ENCODE results near the gene CDK9. TPM values are rescaled to one million over a fixed set of nuclear protein-coding genes. Genes with fewer than 3 reads are reported as not detected.

CDK9 gene
- total and polyA plus RNA-seq, 11 donors: 26.2 to 60.3 (median 40.2) TPM

DNA sequence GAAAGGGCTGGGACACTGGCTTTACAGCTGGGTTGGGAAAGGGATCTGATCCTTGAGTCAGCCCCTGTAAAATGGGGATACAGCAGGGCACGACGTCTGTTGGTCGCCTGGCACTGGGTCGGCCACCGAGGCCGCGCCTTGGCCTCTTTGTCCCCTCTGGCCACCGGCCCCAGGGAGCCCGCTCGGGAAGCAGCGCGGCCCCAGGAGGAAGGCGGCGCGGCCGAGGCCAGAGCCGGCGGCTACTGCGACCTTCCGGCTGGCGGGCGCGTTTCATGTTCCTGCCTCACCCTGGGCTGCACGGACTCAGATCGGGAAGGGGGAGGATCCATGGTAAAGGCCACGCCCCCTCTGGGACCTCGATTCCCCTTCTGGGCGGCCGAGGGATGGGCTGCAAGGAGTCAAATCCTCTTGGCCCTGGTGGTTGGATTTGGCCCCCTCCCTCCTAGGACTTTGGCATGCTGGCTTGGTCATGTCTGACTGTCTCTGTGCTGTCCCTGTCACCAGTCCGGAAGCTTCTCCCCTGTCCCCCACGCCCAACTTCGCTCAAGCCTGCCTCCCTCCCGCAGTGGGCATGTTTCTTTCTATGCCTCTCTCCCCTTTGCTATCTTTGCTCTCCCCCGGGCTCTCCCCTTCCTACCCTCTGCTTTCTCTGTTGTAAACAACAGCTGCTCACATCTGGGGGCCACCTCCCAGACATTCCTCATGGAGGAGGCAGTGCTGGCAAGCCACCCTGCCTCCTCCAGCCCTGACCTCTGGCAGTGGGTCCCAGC lies 42.6 kb downstream of the CDK9 start:
- no peaks in the 10 kb centered on the region for H3K9me3 ChIP-seq
- intact Hi-C loops (cut with DNase I): loop anchor here in 7 of 10 donors (2.0 to 5.0 kb wide), 4 partner anchors 30 to 40 kb away; no protein-coding TSS in a partner anchor
- H3K4me1 ChIP-seq: peaks cover 12 to 84% (median 61%) of the 10 kb centered on the region in 12 donors
- H3K27me3 ChIP-seq: no peaks in the 10 kb centered on the region
- H3K36me3 ChIP-seq: peaks cover 0 to 84% (median 48%) of the 10 kb centered on the region in 9 donors
- peak; percentile 92 to 95 (median 93) for DNase-seq
- TF ChIP-seq POLR2A (IDR thresholded peaks at IDR 0.05): peak in 1 of 2 donors; percentile 87
- TF ChIP-seq, protein P1, sequence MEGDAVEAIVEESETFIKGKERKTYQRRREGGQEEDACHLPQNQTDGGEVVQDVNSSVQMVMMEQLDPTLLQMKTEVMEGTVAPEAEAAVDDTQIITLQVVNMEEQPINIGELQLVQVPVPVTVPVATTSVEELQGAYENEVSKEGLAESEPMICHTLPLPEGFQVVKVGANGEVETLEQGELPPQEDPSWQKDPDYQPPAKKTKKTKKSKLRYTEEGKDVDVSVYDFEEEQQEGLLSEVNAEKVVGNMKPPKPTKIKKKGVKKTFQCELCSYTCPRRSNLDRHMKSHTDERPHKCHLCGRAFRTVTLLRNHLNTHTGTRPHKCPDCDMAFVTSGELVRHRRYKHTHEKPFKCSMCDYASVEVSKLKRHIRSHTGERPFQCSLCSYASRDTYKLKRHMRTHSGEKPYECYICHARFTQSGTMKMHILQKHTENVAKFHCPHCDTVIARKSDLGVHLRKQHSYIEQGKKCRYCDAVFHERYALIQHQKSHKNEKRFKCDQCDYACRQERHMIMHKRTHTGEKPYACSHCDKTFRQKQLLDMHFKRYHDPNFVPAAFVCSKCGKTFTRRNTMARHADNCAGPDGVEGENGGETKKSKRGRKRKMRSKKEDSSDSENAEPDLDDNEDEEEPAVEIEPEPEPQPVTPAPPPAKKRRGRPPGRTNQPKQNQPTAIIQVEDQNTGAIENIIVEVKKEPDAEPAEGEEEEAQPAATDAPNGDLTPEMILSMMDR (IDR thresholded peaks at IDR 0.05): peak in 3 of 12 donors; percentile 19 to 33 (median 22)
- peak; percentile 79 to 90 (median 86) for ATAC-seq
- 5 to 12% (median 9%) methylated on average over 24 to 34 of the region's 34 CpGs for WGBS, 4 donors
- H3K4me3 ChIP-seq: peak overlapping the region in 10 of 12 donors; percentile 15 to 44 (median 27)
- H3K27ac ChIP-seq: peak overlapping the region; percentile 68 to 96 (median 80)

DNA sequence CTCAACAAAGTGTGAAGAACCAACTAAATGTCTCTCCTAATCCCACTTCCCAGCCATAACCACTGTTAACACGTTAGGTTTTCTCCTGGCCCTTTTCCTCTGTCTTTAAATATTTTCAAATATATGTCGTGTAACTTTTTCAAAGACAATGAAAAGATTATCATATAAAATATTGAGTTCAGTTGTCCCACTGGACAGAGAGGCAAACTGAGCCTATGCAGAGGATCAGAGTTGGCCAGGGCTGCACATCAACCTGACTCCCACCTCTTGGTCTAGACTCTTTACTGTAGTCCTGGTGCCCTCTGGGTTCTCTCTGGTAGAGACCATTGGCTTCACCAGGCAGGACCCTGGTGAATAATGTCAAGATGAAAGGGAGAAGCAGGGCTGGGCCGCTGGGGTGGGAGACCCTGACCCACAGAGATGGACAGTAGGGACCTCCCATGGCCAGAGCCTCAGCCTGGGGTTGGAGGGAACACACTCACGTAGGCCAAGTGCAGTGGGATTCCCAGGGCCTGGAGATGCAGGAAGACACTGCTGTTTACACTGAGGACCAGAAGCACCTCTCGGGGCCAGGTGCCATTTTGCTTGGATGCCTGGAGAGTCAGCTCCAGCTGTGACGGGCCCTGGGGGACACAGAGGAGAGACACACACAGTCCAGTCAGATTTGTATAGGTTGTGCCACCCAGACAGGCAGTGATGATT lies 43.5 kb downstream of the CDK9 start:
- Histone ChIP-seq H3K4me3 (peak overlapping the region in 3 of 12 donors; percentile 22 to 44 (median 29)), H3K27me3 (no peaks in the 10 kb centered on the region), H3K9me3 (no peaks in the 10 kb centered on the region), H3K27ac (peak overlapping the region; percentile 68 to 96 (median 80)), H3K36me3 (peaks cover 0 to 81% (median 39%) of the 10 kb centered on the region in 9 donors), H3K4me1 (peaks cover 12 to 93% (median 69%) of the 10 kb centered on the region in 12 donors)
- TF ChIP-seq POLR2A (IDR thresholded peaks at IDR 0.05): no peak
- no peak for ATAC-seq
- no peak for DNase-seq
- intact Hi-C loops (cut with DNase I): loop anchor here in 7 of 10 donors (2.0 to 5.0 kb wide), 4 partner anchors 29 to 39 kb away; no protein-coding TSS in a partner anchor
- 67 to 76% (median 70%) methylated on average over 5 to 6 of the region's 6 CpGs for WGBS, 4 donors

DNA sequence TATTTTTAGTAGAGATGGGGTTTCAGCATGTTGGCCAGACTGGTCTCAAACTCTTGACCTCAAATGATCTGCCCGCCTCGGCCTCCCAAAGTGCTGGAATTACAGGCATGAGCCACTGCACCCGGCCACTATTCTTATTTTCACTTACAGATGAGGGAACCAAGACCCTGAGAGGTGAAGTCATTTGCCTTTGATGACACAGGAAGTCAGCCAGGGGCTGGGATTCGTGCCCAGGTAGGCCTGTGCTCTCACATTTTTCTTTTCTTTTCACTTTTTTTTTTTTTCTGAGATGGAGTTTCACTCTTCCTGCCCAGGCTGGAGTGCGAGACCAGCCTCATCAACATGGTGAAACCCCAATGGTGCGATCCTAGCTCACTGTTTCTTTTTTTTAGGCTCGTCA lies 46.4 kb downstream of the CDK9 start:
- DNase-seq (no peak), ATAC-seq (no peak)
- no peaks in the 10 kb centered on the region for H3K9me3 ChIP-seq
- H3K4me3 ChIP-seq: no peak overlapping the region
- H3K36me3 ChIP-seq: peaks cover 0 to 78% (median 17%) of the 10 kb centered on the region in 9 donors
- intact Hi-C loops (cut with DNase I): no loop called here
- H3K27ac ChIP-seq: peak overlapping the region in 10 of 12 donors; percentile 1 to 95 (median 80)
- TF ChIP-seq, protein P1 (IDR thresholded peaks at IDR 0.05): no peak
- no peak for TF ChIP-seq POLR2A (IDR thresholded peaks at IDR 0.05)
- peaks cover 15 to 100% (median 78%) of the 10 kb centered on the region in 12 donors for H3K4me1 ChIP-seq
- 55 to 62% (median 61%) methylated on average over 7 of the region's 7 CpGs for WGBS, 4 donors
- H3K27me3 ChIP-seq: no peaks in the 10 kb centered on the region

DNA sequence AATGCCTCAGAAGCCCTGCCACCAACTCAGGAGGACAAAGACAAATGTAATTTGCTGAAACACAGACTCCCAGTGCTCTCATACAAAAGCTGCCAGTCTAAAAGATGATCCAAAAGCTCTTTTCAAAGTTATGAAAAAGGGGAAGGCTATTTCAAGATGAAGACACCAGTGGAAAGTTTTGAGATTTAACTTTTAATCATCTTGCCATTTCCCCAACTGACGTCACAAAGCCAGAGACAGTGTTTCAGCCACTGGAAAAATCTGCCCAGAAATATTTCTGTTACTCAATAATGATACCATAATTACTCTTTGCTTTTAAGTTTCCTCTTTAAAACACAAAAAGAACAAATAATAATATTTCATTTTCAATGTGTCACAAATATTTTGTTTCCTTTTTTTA lies 47.7 kb downstream of the CDK9 start:
- Histone ChIP-seq H3K9me3 (no peaks in the 10 kb centered on the region), H3K27ac (peak overlapping the region; percentile 14 to 95 (median 70)), H3K4me1 (peaks cover 21 to 100% (median 80%) of the 10 kb centered on the region in 12 donors), H3K36me3 (peaks cover 0 to 68% (median 18%) of the 10 kb centered on the region in 9 donors), H3K27me3 (no peaks in the 10 kb centered on the region), H3K4me3 (no peak overlapping the region)
- intact Hi-C loops (cut with DNase I): no loop called here
- DNase-seq: no peak
- 24 to 39% (median 36%) methylated on average over 1 of the region's 1 CpG for WGBS, 4 donors
- TF ChIP-seq, protein P1 (IDR thresholded peaks at IDR 0.05): no peak
- no peak for TF ChIP-seq POLR2A (IDR thresholded peaks at IDR 0.05)
- no peak for ATAC-seq

Data from heart left ventricle (tissue), 16 donors.